ENCODE results near the gene SMIM35.

- no peak for TF ChIP-seq POLR2A (IDR thresholded peaks at IDR 0.05)
- no peak for TF ChIP-seq CTCF (IDR thresholded peaks at IDR 0.05)
- TF ChIP-seq EP300 (IDR thresholded peaks at IDR 0.05): no peak
Observed at GRCh38 chr11:118135051-118135795, 48.5 kb upstream of the SMIM35 start.
